GM19351 (cell line): Measurements from ENCODE around the gene OAF.
A peak's percentile ranks its signal among the peaks of the same experiment; 100 is the strongest.
"Not testable (repeated sequence)": the region's sequence is repeated elsewhere in the genome, so short reads cannot be mapped to it uniquely, and the experiment has no call there.

Experiments
- ATAC-seq: cut with Tn5 transposase; IDR thresholded peaks from one replicate; pipeline ENCODE4 v1.9.1; 2021; ENCODE audit warnings: mild to moderate bottlenecking, moderate library complexity; ENCODE audit not compliant: unreplicated experiment

OAF gene

DNA sequence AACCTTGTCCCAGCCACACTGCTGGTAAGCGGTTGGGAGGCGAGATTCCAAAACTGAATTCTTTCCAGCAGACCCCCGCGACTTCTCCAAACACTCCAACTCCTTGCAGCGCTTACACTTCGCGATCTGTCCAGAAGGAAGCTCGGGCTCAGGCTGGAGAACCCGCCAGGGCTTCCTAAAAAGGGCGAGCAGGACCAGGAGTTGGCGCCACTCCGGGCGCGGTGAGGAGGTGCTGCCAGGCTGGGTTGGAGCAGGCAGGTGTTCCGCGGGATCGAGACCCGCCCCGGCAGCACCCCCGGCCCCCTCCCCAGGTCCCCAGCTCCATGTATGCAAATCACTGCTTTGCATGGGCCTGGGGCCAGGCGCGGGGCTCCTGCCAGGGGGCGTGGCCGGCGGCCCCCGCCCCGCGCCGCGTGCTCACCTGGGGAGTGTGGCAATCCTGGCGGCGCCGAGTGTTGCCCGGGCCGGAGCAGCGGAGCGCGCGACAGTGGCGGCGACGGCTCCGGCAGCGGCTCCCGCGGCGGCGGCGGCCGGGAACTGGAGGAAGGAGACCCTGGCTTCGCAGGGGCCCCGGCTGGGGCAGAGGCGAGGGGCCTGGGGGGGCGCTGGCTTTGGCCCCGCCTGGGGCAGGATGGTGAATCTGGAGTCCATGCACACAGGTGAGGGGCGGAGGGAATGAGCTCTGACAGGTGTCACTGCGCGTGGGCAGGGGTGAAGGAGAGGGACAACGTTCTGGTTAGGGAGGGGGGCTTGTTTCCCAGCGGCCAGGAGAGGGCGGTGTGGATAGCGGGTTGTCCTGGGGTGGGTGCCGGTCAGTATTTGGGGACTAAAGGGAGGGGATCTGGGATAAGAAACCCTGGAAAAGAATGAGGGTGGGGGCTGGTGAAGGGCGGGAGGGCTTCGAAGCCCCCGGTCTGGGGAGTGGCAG lies 29.1 kb downstream of the OAF start, which contains the start of gene POU2F3:
POU2F3 (plus strand) TSS at position 428 of the 928 bp plus-strand sequence; CDS start at position 632, 204 bp downstream.
- ATAC-seq: no peak

DNA sequence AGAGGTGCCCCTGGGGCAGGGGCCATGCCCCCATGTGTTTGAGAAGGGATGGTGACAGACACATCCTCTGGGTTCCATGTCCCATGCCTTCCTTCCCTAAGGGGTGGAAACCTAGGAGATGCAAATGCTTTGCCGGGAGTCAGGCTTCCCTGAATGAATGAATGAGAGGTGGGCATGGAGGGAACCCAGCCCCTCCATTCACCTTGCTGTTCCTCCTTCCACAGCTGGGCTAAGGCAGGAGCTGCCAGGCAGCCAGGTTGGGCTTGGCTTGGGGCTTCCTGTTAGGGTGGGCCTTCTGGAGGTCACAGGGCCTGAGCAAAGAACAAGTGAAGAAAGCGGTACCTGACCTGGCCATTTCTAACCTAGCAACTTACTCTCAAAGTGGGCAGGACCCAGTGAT lies 30.0 kb downstream of the OAF start:
- no peak for ATAC-seq

GRCh38 chr11:120241277-120241676 lies 30.4 kb downstream of the OAF start:
- ATAC-seq: no peak

GRCh38 chr11:120243221-120243620 lies 32.4 kb downstream of the OAF start:
- no peak for ATAC-seq

- no peak for ATAC-seq
Observed at GRCh38 chr11:120244476-120245365, 33.9 kb downstream of the OAF start.

- ATAC-seq: no peak
Observed at GRCh38 chr11:120245434-120245833, 34.6 kb downstream of the OAF start.

- peak; percentile 71 for ATAC-seq
Observed at GRCh38 chr11:120248551-120249278, 37.9 kb downstream of the OAF start.

- no peak for ATAC-seq
Observed at GRCh38 chr11:120249279-120250262, 38.7 kb downstream of the OAF start.

- ATAC-seq: not testable (repeated sequence)
Observed at GRCh38 chr11:120253377-120253776, 42.5 kb downstream of the OAF start.

DNA sequence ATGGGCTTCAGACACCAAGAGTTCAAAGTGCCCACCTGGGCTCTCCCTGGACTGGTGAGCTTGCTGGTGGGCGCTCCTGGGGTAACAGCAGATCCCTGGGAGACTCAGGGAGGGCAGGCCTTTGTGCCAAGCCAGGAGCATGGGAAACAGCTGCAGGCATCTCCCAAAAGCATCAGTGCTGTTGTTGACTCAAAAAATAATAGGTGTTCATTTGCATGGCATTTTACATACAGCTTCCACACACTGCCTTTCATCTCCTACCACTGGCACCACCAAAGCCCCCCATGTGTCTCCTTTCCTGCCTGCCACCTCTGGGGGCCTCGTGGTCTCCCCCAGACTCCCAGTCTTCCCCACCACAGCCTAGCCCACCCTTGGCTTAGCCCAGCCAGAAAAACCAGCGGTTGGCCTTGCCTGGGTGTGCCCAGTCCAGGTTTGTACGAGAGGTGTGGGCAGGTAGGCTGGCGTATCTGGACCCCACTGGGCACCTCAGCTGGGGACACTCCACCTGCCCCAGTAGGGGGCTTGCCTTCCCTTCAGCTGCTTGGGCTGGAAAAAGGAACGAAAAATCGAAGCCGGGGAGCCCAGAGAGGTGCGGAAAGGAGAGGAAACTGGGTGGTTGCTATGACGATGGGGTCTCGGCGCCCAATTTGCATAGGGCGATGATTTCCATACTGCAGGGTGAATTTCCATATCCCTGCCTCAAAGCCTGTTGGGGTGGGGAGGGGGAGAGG lies 44.1 kb downstream of the OAF start:
- ATAC-seq: peak; percentile 74

DNA sequence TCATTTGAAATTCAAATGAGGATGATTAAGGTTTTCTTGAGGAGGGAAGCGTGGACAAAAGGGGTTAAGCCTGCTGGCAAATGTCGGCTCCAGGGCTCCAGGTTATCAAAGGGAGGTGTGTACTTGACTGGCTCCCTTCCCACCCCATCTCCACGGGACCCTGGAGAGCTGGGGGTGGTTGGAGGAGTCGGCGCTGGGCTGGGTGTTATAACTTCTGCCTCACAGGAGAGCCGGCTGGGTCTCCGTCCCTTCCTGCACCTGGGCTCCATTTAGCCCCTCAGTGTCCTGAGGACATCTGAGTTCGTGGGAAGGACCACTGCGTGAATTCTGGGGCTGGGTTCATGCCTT lies 44.7 kb downstream of the OAF start:
- ATAC-seq: no peak

- ATAC-seq: no peak
Observed at GRCh38 chr11:120256178-120256577, 45.3 kb downstream of the OAF start.

DNA sequence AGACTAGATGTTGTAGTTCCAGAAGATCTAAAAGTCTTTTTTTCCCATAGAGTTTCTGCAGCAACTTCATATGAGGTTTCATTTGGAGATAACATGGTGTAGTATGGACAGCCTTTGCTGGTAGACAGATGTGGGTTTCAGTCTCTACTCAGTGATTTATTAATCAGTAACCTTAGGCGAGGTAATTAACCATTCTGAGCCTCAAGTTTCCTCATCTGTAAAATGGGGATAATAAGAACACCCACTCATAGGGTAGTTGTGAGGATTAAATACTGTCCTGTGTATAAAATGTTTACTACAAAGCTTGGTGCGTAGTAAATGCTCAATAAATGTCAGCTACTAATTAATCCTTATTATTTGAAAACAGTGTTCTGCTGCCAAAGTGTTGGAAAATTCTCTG lies 45.9 kb downstream of the OAF start:
- ATAC-seq: no peak

DNA sequence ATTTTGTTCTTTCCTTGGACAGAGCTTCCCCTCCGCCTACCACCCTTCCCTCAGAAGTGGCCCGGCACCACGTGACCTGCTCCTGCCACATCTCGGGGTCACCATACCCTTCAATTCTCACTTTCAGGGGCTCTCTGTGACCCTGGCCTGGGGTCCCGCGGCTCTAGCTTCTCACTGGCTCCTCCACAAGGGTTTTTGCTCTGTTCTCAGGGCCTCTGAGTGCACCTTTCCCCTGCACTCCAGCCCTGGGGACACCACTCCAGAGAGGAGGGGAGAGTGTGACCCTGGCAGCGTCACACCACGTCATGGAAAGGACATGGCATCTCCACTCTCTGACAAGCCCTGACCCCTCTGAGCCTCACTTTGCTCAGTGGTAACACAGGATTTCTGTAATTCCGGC lies 46.5 kb downstream of the OAF start:
- ATAC-seq: no peak

DNA sequence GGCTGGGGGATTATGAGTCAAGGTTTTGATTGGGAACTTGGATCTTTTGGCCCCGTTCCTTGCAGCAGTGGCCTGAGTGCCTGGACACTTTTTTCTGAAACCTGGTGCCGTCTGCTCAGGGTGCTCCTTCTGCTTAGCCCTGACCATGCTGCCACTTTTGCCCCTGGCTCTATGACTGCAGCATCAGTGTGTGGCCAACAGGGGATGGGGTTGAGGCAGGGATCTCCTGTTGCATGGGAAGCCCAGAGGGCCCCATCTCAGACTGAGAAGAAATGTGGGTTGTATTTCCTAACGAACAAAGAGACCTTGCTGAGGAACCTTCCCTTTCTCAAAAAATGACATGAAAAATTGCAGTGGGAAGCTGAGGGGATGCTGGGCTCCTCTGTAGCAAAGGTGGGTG lies 47.8 kb downstream of the OAF start:
- no peak for ATAC-seq

DNA sequence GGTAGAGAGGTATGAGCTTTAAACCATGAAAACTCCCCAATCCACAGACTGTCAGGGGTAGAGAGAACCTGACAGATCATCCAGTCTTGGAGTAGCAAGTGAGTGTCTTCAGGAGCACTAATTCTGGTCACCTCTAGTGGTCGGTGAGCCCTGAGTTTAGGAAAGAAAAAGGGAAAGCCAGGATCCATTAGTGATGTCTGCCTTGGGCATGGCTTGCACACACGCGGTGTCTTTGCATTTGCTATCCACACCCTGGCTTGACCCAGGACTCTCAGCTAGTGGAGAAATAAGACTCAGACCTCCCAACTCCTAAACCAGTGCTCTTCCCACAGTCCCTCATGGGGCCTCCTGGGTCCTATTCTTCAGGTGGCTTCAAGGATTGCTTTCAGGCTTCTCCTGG lies 48.4 kb downstream of the OAF start:
- ATAC-seq: no peak

DNA sequence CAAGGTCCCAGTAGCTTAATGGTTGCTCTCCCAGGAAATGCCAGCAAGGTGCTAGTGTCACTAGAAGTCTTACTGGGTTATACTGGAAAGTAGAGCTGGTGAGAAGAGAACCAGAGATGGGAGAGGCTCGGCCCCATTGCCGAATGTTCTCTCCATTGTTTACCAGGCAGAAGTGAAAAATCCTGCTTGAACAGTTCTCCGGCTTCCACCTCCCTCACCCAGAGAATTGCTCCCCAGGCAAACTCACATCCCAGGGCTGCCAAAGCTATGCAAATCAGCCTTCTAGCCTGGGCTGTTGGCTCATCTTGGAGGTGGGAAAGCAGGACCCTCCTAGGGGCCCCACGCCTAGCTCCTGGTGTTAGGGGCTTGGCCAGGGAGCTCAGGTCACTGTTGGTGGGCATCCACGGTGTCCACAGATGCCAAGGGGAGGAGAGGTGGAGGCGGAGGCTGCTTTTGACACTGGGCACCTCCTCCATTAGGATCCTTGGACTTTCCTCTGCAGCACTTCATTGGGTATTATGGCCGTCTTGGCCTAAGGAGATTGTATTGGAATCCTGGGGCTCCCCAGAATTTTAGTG lies 49.2 kb downstream of the OAF start:
- no peak for ATAC-seq

DNA sequence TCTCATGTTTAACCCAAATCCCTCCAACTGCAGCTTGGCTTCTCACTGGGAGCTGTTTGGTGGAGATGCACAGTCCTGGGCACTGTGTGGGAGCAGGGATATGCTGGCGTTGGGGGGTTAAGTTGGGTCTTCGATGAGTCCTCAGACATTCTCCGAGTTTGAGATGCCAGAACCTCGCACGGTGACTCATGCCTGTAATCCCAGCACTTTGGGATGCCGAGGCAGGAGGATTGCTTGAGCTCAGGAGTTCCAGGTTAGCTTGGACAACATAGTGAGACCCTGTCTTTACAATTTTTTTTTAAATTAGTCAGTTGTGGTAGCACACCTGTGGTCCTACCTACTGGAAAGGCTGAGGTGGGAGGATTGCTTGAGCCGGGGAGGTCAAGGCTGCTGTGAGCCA lies 49.8 kb downstream of the OAF start:
- ATAC-seq: no peak

GRCh38 chr11:120261321-120261720 lies 50.5 kb downstream of the OAF start:
- ATAC-seq: no peak
